ENCODE results near the gene SYCE1. TPM values are rescaled to one million over a fixed set of nuclear protein-coding genes. Genes with fewer than 3 reads are reported as not detected.

SYCE1 gene
- total RNA-seq, 1 experiment from 2014 or later = not detected

GRCh38 chr10:133511907-133512528 is 53.4 kb downstream of the SYCE1 start:
- H3K4me1 ChIP-seq (replicated peaks) = no peaks in the 10 kb centered on the region
- H3K27me3 ChIP-seq (replicated peaks) = peaks cover 3% of the 10 kb centered on the region; the same call in 1 of the 2 replicates
- no peak overlapping the region for H3K4me3 ChIP-seq
- DNase-seq (ENCODE audit: low read depth in 1 of 2, low spot score in 2 of 2) = no peak
- H3K36me3 ChIP-seq = no peaks in the 10 kb centered on the region
- H3K9me3 ChIP-seq (replicated peaks) = no peaks in the 10 kb centered on the region
- H3K27ac ChIP-seq = no peak overlapping the region

- H3K4me1 ChIP-seq (replicated peaks) = no peaks in the 10 kb centered on the region
- H3K36me3 ChIP-seq = no peaks in the 10 kb centered on the region
- DNase-seq (ENCODE audit: low read depth in 1 of 2, low spot score in 2 of 2) = no peak
- H3K9me3 ChIP-seq (replicated peaks) = no peaks in the 10 kb centered on the region
- 0 out of 2 replicates have a peak, but pooled peaks cover 3% of the 10 kb centered on the region for H3K27me3 ChIP-seq (replicated peaks)
- H3K27ac ChIP-seq = no peak overlapping the region
- H3K4me3 ChIP-seq = no peak overlapping the region
Measured at GRCh38 chr10:133511408-133511807, 54.0 kb downstream of the SYCE1 start.

DNA sequence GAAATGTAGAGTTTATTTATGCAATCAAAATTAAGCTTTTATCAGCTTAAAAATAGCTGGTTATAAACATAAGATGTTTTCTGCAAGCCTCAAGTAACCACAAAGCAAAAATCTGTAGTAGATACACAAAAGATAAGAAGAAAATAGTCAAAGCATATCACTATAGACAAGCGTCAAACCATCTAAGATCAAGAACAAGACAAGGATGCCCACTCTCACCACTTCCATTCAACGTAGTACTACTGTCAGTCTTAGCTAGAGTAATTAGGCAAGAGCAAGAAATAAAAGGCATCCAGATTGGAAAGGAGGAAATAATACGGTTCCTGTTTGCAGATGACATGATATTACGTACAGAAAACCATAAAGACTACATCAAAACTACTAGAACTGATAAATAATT is 55.7 kb downstream of the SYCE1 start:
- H3K36me3 ChIP-seq = no peaks in the 10 kb centered on the region
- H3K27ac ChIP-seq = no peak overlapping the region
- DNase-seq (ENCODE audit: low read depth in 1 of 2, low spot score in 2 of 2) = no peak
- H3K4me3 ChIP-seq = no peak overlapping the region
- 0 out of 2 replicates have a peak, but pooled peaks cover 3% of the 10 kb centered on the region for H3K27me3 ChIP-seq (replicated peaks)
- H3K9me3 ChIP-seq (replicated peaks) = no peaks in the 10 kb centered on the region
- H3K4me1 ChIP-seq (replicated peaks) = no peaks in the 10 kb centered on the region

Other genes with a start within 250 kb of the SYCE1 start
- not detected in 2 replicates for gene CALY, start 228.7 kb downstream of the SYCE1 start, total RNA-seq (2014; rRNA removed; shearing (Covaris generic))
- not detected in 2 replicates for gene PRAP1, start 218.2 kb downstream of the SYCE1 start, total RNA-seq (2014; rRNA removed; shearing (Covaris generic))
- gene FUOM, start 207.6 kb downstream of the SYCE1 start, total RNA-seq (2014; rRNA removed; shearing (Covaris generic)) = 2.5 and 6.2 TPM in 2 replicates
- 106 and 145 TPM in 2 replicates for gene ECHS1, start 192.2 kb downstream of the SYCE1 start, total RNA-seq (2014; rRNA removed; shearing (Covaris generic))
- 8.7 and 9.9 TPM in 2 replicates for gene PAOX, start 186.3 kb downstream of the SYCE1 start, total RNA-seq (2014; rRNA removed; shearing (Covaris generic))
- 36.8 and 50.5 TPM in 2 replicates for gene MTG1, start 171.4 kb downstream of the SYCE1 start, total RNA-seq (2014; rRNA removed; shearing (Covaris generic))
- gene SPRN, start 141.0 kb downstream of the SYCE1 start, total RNA-seq (2014; rRNA removed; shearing (Covaris generic)) = not detected in 2 replicates
- gene SCART1, start 111.6 kb downstream of the SYCE1 start, total RNA-seq (2014; rRNA removed; shearing (Covaris generic)) = 0.09 and 0.18 TPM in 2 replicates
- 0.37 TPM in 1 of 2 replicates, not detected in the other for gene CYP2E1, start 38.2 kb downstream of the SYCE1 start, total RNA-seq (2014; rRNA removed; shearing (Covaris generic))
- gene FRG2B, start 61.2 kb upstream of the SYCE1 start, total RNA-seq (2014; rRNA removed; shearing (Covaris generic)) = not detected in 2 replicates

All from SJSA1 (cell line).